Measurements from ENCODE around the gene IGSF8.

IGSF8 gene

GRCh38 chr1:160084771-160085321, 13.6 kb downstream of the IGSF8 start:
- no peak for DNase-seq

- peak; percentile 82 for DNase-seq
Observed at GRCh38 chr1:160083968-160084770, 14.2 kb downstream of the IGSF8 start.

GRCh38 chr1:160082926-160083325, 15.5 kb downstream of the IGSF8 start:
- DNase-seq: no peak

GRCh38 chr1:160082487-160082886, 15.9 kb downstream of the IGSF8 start:
- no peak for DNase-seq

- DNase-seq: no peak
Observed at GRCh38 chr1:160081261-160081936, 17.0 kb downstream of the IGSF8 start, which contains the start of gene KCNJ9. KCNJ9 (plus strand) TSS chr1:160081538; CDS start chr1:160084031, 2,493 bp downstream.

- no peak for DNase-seq
Observed at GRCh38 chr1:160080381-160081100, 17.9 kb downstream of the IGSF8 start.

GRCh38 chr1:160079448-160079847, 19.0 kb downstream of the IGSF8 start:
- DNase-seq: no peak

GRCh38 chr1:160078512-160079195, 19.8 kb downstream of the IGSF8 start:
- DNase-seq: peak; percentile 81

GRCh38 chr1:160077486-160077885, 20.9 kb downstream of the IGSF8 start:
- DNase-seq: no peak

GRCh38 chr1:160076295-160076694, 22.1 kb downstream of the IGSF8 start:
- no peak for DNase-seq

GRCh38 chr1:160075836-160076235, 22.6 kb downstream of the IGSF8 start:
- DNase-seq: no peak

- DNase-seq: no peak
Observed at GRCh38 chr1:160074865-160075264, 23.6 kb downstream of the IGSF8 start.

GRCh38 chr1:160071289-160071688, 27.1 kb downstream of the IGSF8 start:
- DNase-seq: no peak

- peak; percentile 79 for DNase-seq
Observed at GRCh38 chr1:160070243-160071163, 27.9 kb downstream of the IGSF8 start.

GRCh38 chr1:160069460-160070231, 28.8 kb downstream of the IGSF8 start, which contains the start of gene KCNJ10:
KCNJ10 (minus strand) TSS chr1:160070160; CDS start chr1:160042532, 27,628 bp downstream.
- DNase-seq: no peak

GRCh38 chr1:160068225-160068624, 30.2 kb downstream of the IGSF8 start:
- DNase-seq: no peak

GRCh38 chr1:160066829-160067745, 31.3 kb downstream of the IGSF8 start:
- no peak for DNase-seq

- no peak for DNase-seq
Observed at GRCh38 chr1:160064746-160065145, 33.7 kb downstream of the IGSF8 start.

GRCh38 chr1:160064164-160064563, 34.3 kb downstream of the IGSF8 start:
- no peak for DNase-seq

Data from stimulated activated CD8-positive, alpha-beta memory T cell treated with anti-CD3 and anti-CD28 coated beads, Interleukin-4, amount 100 ng/mL, for 48 hours (primary cell).